Measurements from ENCODE around the gene PDAP1.
A peak's percentile ranks its signal among the peaks of the same experiment; 100 is the strongest.

The PDAP1 gene

DNA sequence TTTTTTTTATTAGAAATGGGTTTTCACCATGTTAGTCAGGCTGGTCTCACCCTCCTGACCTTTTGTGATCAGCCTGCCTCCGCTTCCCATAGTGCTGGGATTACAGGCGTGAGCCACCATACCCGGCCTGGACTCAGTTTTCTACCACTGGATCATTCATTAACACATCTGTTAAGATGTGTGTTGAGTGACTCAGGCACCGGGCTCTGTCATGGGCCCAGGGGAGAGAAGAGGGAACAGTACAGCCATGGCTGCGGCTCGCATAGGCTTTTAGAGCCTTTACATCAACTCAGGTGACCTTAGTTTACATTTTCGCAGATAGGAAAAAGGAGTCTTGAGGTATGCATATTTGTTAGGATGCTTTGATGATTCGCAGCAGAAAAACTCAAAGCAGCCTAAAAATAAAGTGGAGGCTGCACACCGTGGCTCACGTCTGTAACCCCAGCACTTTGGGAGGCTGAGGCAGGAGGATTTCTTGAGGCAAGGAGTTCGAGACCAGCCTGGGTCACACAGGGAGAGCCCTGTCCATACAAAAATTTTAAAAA lies 36.9 kb downstream of the PDAP1 start:
- H3K36me3 ChIP-seq (replicated peaks), result peaks cover 12% of the 10 kb centered on the region

DNA sequence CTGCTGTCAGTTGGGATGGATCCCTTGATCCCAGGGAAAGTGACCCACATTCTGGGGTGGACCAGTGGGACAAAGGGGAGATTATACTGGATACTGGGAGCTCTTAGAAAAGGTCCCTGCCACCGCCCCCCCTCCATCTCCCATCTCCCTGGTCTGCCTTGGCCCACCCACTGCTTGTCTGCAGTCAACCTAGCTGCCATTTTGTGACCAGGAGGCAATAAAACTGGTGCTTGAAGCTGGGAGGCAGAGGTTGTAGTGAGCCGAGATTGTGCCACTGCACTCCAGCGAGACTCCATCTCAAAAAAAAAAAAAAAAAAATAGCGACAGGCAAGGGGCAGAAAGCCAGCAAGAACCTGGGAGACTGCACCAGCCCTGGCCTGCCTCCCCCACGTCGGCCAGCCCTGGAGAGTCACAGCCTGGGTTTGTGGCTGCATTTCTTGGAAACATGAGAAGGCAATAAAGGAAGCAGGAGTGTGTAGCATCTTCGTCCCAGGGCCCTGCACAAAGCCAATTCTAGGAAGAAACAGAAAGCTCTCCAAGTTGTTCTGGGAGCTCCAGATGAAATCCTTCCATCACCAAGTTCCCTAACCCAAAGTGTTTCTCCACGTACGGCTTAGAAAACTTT lies 38.5 kb downstream of the PDAP1 start:
- H3K27ac ChIP-seq, result no peak overlapping the region
- no peak for DNase-seq
- no peak overlapping the region for H3K4me3 ChIP-seq (ENCODE audit: low read depth, low read length)
- TF ChIP-seq, protein P1, sequence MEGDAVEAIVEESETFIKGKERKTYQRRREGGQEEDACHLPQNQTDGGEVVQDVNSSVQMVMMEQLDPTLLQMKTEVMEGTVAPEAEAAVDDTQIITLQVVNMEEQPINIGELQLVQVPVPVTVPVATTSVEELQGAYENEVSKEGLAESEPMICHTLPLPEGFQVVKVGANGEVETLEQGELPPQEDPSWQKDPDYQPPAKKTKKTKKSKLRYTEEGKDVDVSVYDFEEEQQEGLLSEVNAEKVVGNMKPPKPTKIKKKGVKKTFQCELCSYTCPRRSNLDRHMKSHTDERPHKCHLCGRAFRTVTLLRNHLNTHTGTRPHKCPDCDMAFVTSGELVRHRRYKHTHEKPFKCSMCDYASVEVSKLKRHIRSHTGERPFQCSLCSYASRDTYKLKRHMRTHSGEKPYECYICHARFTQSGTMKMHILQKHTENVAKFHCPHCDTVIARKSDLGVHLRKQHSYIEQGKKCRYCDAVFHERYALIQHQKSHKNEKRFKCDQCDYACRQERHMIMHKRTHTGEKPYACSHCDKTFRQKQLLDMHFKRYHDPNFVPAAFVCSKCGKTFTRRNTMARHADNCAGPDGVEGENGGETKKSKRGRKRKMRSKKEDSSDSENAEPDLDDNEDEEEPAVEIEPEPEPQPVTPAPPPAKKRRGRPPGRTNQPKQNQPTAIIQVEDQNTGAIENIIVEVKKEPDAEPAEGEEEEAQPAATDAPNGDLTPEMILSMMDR (IDR thresholded peaks at IDR 0.05; ENCODE audit: low read depth, low read length, missing control alignments), result no peak
- in situ Hi-C loops (cut with HindIII; ENCODE audit: low pct_ligation_motif_present, low sequenced_read_pairs), result no loop called here
- peaks cover 19% of the 10 kb centered on the region for H3K36me3 ChIP-seq (replicated peaks)
- no peaks in the 10 kb centered on the region for H3K27me3 ChIP-seq (replicated peaks)

More for the DNA sequence above, 36.9 kb downstream of the PDAP1 start:
- Histone ChIP-seq H3K4me3 (ENCODE audit: low read depth, low read length) (no peak overlapping the region), H3K27me3 (replicated peaks) (no peaks in the 10 kb centered on the region), H3K27ac (no peak overlapping the region)
- in situ Hi-C loops (cut with HindIII; ENCODE audit: low pct_ligation_motif_present, low sequenced_read_pairs), result no loop called here
- TF ChIP-seq, protein P1 (IDR thresholded peaks at IDR 0.05; ENCODE audit: low read depth, low read length, missing control alignments), result no peak
- DNase-seq, result no peak

DNA sequence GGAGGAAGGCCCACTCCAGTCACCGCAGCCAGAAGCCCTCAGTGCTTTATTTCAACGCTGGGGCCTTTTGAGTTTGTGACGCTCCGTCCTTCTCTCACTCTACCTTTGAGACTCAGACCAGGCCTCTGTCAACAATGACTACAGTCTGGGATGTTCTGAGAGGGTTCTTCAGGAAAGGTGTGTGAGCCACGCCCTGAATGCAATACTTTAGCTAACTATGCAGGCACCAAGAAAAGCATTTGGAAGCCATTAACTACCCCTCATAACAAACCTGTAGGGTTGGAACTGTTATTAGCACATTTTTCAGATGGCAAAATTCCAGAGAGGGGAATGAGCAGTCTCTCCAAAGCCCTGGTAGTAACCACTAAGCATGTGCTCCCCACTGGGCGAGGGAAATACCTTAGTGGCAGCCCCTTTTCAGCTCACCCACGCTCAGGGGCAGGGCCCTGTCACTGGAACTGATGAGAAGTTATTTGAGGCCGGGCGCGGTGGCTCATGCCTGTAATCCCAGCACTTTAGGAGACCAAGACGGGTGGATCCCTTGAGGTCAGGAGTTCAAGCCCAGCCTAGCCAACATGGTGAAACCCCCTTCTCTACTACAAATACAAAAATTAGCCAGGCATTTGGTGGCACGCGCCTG lies 39.5 kb downstream of the PDAP1 start:
- Histone ChIP-seq H3K27ac (no peak overlapping the region), H3K4me3 (ENCODE audit: low read depth, low read length) (no peak overlapping the region), H3K36me3 (replicated peaks) (peaks cover 28% of the 10 kb centered on the region), H3K27me3 (replicated peaks) (no peaks in the 10 kb centered on the region)
- TF ChIP-seq, protein P1 (IDR thresholded peaks at IDR 0.05; ENCODE audit: low read depth, low read length, missing control alignments), result no peak
- DNase-seq, result no peak
- in situ Hi-C loops (cut with HindIII; ENCODE audit: low pct_ligation_motif_present, low sequenced_read_pairs), result no loop called here

DNA sequence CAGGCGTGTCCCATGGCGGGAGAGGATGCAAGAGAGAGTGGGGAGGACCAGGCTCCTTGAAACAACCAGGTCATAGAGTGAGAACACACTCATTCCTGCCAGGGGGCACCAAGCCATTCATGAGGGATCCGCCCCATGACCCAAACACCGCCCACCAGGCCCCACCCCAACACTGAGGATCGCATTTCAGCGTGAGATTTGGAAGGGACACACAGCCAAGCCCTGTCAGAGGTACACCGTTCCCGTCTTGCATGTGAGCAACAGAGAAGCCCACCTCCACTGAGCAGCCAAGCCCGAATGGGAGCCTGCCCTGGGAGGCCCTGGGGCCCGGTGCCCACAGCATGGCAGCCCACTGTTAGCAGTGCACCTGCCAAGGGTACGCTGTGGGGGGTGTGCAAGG lies 41.8 kb downstream of the PDAP1 start:
- Histone ChIP-seq H3K27me3 (replicated peaks) (no peaks in the 10 kb centered on the region), H3K4me3 (ENCODE audit: low read depth, low read length) (no peak overlapping the region), H3K36me3 (replicated peaks) (peaks cover 41% of the 10 kb centered on the region), H3K27ac (no peak overlapping the region)
- no peak for DNase-seq
- TF ChIP-seq, protein P1 (IDR thresholded peaks at IDR 0.05; ENCODE audit: low read depth, low read length, missing control alignments), result no peak
- in situ Hi-C loops (cut with HindIII; ENCODE audit: low pct_ligation_motif_present, low sequenced_read_pairs), result no loop called here

DNA sequence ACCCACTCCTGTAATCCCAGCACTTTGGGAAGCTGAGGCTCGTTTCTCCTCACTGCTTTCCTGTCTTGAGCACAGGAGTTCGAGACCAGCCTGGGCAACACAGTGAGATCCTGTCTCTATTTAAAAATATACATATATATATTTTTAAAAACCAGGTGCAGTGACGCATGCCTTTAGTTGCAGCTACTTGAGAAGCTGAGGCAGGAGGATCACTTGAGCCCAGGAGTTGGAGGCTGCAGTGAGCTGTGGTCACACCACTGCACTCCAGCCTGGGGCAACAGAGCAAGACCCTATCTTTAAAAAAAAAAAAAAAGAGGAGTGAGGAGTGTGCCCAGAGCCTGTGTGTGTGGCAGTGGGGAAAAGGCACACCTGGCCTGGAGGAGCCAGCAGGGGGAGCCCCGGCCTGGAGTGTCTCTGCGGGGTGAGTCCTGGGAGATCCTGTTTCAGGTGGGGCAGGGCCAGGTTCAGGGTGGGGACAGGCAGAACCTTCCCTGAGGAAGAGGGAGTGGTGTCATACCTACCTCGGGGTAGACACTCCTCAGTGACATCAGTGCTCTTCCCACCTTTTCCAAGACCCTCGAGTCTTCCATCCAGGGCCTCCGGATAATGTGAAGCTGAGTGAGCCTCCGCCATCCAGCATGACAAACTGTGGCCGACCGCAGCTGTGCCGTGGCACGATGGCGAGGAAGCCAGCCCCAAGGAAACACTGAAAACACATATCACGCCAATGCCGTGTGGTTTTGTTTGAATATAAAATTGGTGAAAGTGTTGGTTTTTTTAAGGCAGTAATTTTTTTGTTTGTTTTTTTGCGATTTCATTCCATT lies 42.9 kb downstream of the PDAP1 start:
- DNase-seq, result no peak
- TF ChIP-seq, protein P1 (IDR thresholded peaks at IDR 0.05; ENCODE audit: low read depth, low read length, missing control alignments), result peak; percentile 73
- H3K27me3 ChIP-seq (replicated peaks), result no peaks in the 10 kb centered on the region
- no peak overlapping the region for H3K4me3 ChIP-seq (ENCODE audit: low read depth, low read length)
- in situ Hi-C loops (cut with HindIII; ENCODE audit: low pct_ligation_motif_present, low sequenced_read_pairs), result no loop called here
- peaks cover 50% of the 10 kb centered on the region for H3K36me3 ChIP-seq (replicated peaks)
- H3K27ac ChIP-seq, result no peak overlapping the region

Data from brain microvascular endothelial cell (primary cell).